K562 (cell line): ENCODE data around the gene SIK3. TPM values are rescaled to one million over a fixed set of nuclear protein-coding genes. Genes with fewer than 3 reads are reported as not detected.

Source experiments
- ATAC-seq: fragments of 200-7000 bp; cut with Tn5 transposase; 3 replicates; pipeline ENCODE4 v1.9.1; 2020; ENCODE audit warnings: moderate library complexity
- BruUV-seq: library from RNA; stranded (reverse); fragments of 400-500 nt; replicated peaks from 2 replicates; lab custom pipeline; 2021; lab: Mats Ljungman, UMichigan
- CTCF ChIA-PET: fragments of 300-600 bp; formaldehyde crosslinking; extraction: SDS; loops from one replicate; lab custom pipeline; 2021; ENCODE audit warnings: low intra/inter-chr PET ratio; lab: Yijun Ruan, JAX
- POLR2A ChIA-PET: fragments of 300-600, 350-650 bp; sonication (Branson Sonifier 250); formaldehyde crosslinking; extraction: SDS; loops from one replicate; lab custom pipeline; 2021; ENCODE audit warnings: antibody characterized with exemption, inconsistent platforms; lab: Yijun Ruan, JAX
- DNase-seq, 4 experiments: peaks; one replicate each; pipeline versions ENCODE4 v3.0.0 to v3.0.0-alpha.2; 2011 to 2018; ENCODE audit warnings: low spot score in 3 of 4, mixed read lengths in 3 of 4; ENCODE audit errors: extremely low read depth in 1 of 4
- FAIRE-seq: peaks from 2 replicates; lab custom pipeline; 2011; peaks lifted over from hg19 to GRCh38; lab: Jason Lieb, UNC
- H2AFZ ChIP-seq: 2 replicates; pipeline ENCODE4 v1.6.0; 2011; ENCODE audit warnings: low read depth, low read length, control low read depth, inconsistent platforms
- H3K27ac ChIP-seq: fragments of 200-600 bp; 3 replicates; pipeline ENCODE4 v1.8.0; 2011; ENCODE audit warnings: low read depth, mild to moderate bottlenecking, control low read depth, inconsistent platforms, low read length, moderate library complexity, mixed read lengths; ENCODE audit errors: extremely low read depth
- H3K27me3 ChIP-seq, 2 experiments: fragments of 300-600 bp in 1 of 2; 2 replicates in 1 of 2; 3 replicates in 1 of 2; pipeline versions ENCODE4 v1.6.0 to v1.8.0; 2011; ENCODE audit warnings: inconsistent platforms in 2 of 2, low read length in 2 of 2, mild to moderate bottlenecking in 1 of 2, mixed read lengths in 1 of 2, moderate library complexity in 1 of 2; ENCODE audit not compliant: control insufficient read depth in 2 of 2, insufficient read depth in 2 of 2
- H3K36me3 ChIP-seq: fragments of 300-600 bp; 3 replicates; pipeline ENCODE4 v1.8.0; 2011; ENCODE audit warnings: mild to moderate bottlenecking, low read length, inconsistent platforms; ENCODE audit not compliant: control insufficient read depth, insufficient read depth
- H3K4me1 ChIP-seq, 2 experiments: fragments of 200-600 bp in 1 of 2; replicated peaks in 1 of 2; 2 replicates in 1 of 2; 3 replicates in 1 of 2; pipeline versions ENCODE4 v1.5.1 to v1.8.0; 2011; ENCODE audit warnings: inconsistent platforms in 2 of 2, low read length in 2 of 2, mild to moderate bottlenecking in 1 of 2, mixed read lengths in 1 of 2, moderate library complexity in 1 of 2; ENCODE audit not compliant: control insufficient read depth in 2 of 2, insufficient read depth in 2 of 2
- H3K4me2 ChIP-seq: 2 replicates; pipeline ENCODE4 v1.6.1; 2011; ENCODE audit warnings: low read length, control low read depth, inconsistent platforms, mixed read lengths; ENCODE audit not compliant: insufficient read depth
- H3K4me3 ChIP-seq: fragments of 200-600 bp; sonication (generic), shearing (Covaris generic); 2 replicates; pipeline ENCODE4 v1.5.1; 2016; ENCODE audit warnings: control low read depth, inconsistent platforms
- H3K79me2 ChIP-seq: fragments of 200-600 bp; 3 replicates; pipeline ENCODE4 v1.8.0; 2011; ENCODE audit warnings: low read length, inconsistent platforms; ENCODE audit not compliant: control insufficient read depth, insufficient read depth
- H3K9ac ChIP-seq, 2 experiments: 2 replicates each; pipeline versions ENCODE4 v1.6.0 to v1.6.1; 2011; ENCODE audit warnings: low read depth in 2 of 2, low read length in 2 of 2, control low read depth in 1 of 2, inconsistent platforms in 1 of 2, mild to moderate bottlenecking in 1 of 2, mixed read lengths in 1 of 2; ENCODE audit not compliant: insufficient read depth in 1 of 2
- H3K9me1 ChIP-seq: one replicate; pipeline ENCODE4 v1.6.0; 2011; ENCODE audit warnings: inconsistent platforms, mild to moderate bottlenecking, low read length, moderate library complexity; ENCODE audit not compliant: control insufficient read depth, insufficient read depth
- H3K9me3 ChIP-seq: replicated peaks from 2 replicates; pipeline ENCODE4 v1.5.1; 2011; ENCODE audit warnings: low read depth, low read length, inconsistent platforms; ENCODE audit not compliant: control insufficient read depth, insufficient read depth
- H4K20me1 ChIP-seq: replicated peaks from 2 replicates; pipeline ENCODE4 v1.6.1; 2011; ENCODE audit warnings: low read length, inconsistent platforms, mixed read lengths; ENCODE audit not compliant: control insufficient read depth, insufficient read depth
- BDP1 ChIP-seq: IDR thresholded peaks from 3 replicates; pipeline ENCODE4 v1.6.1; 2011; ENCODE audit not compliant: insufficient read length, insufficient read depth
- BRF1 ChIP-seq: IDR thresholded peaks from 3 replicates; pipeline ENCODE4 v1.6.1; 2011; ENCODE audit warnings: borderline replicate concordance, mild to moderate bottlenecking; ENCODE audit not compliant: insufficient read length; ENCODE audit errors: extremely low read depth
- E2F5 ChIP-seq: sonication (generic); formaldehyde crosslinking; IDR thresholded peaks from 2 replicates; pipeline ENCODE4 v1.8.0; 2022; ENCODE audit warnings: mild to moderate bottlenecking, missing genetic modification reagents
- E4F1 ChIP-seq: fragments of 250-450 bp; sonication (Bioruptor Pico); IDR thresholded peaks from 2 replicates; pipeline ENCODE4 v1.5.0; 2021; ENCODE audit warnings: mild to moderate bottlenecking, borderline replicate concordance
- GATAD2B ChIP-seq: fragments of 450-650 bp; IDR thresholded peaks from 2 replicates; pipeline ENCODE4 v1.6.1; 2017; ENCODE audit warnings: mild to moderate bottlenecking, borderline replicate concordance
- HDGF ChIP-seq: fragments of 450-650 bp; IDR thresholded peaks from 2 replicates; pipeline ENCODE4 v1.6.1; 2016
- HMG20A ChIP-seq: fragments of 450-650 bp; formaldehyde crosslinking; conservative IDR thresholded peaks from 2 replicates; pipeline ENCODE4 v1.4.0; 2020; ENCODE audit warnings: mild to moderate bottlenecking, mixed read lengths
- HMG20B ChIP-seq: fragments of 250-450 bp; sonication (Bioruptor Pico); IDR thresholded peaks from 2 replicates; pipeline ENCODE4 v1.5.0; 2021; ENCODE audit warnings: mild to moderate bottlenecking
- MTF1 ChIP-seq: fragments of 250-450 bp; sonication (Bioruptor Pico); IDR thresholded peaks from 2 replicates; pipeline ENCODE4 v1.9.0; 2021; ENCODE audit warnings: moderate library complexity, mild to moderate bottlenecking, inconsistent platforms, borderline replicate concordance
- POLR2AphosphoS2 ChIP-seq: IDR thresholded peaks from 2 replicates; pipeline ENCODE4 v1.6.1; 2012; ENCODE audit warnings: low read length, improper control_type of control experiment
- POLR2B ChIP-seq: fragments of 450-650 bp; IDR thresholded peaks from 2 replicates; pipeline ENCODE4 v1.6.1; 2018; ENCODE audit warnings: low read depth; ENCODE audit not compliant: partially characterized antibody
- SAP30 ChIP-seq: fragments of 200-600 bp; sonication (generic); IDR thresholded peaks from 2 replicates; pipeline ENCODE4 v1.6.1; 2012; ENCODE audit warnings: borderline replicate concordance, low read depth, mild to moderate bottlenecking, moderate library complexity, low read length, control low read depth, inconsistent platforms; ENCODE audit not compliant: insufficient read depth, poor library complexity, severe bottlenecking
- TEAD1 ChIP-seq, 2 experiments: fragments of 450-650 bp in 1 of 2; sonication (generic) in 1 of 2; formaldehyde crosslinking; IDR thresholded peaks; 2 replicates each; pipeline versions ENCODE4 v1.4.0 to v1.8.0; 2020 to 2022; ENCODE audit warnings: mild to moderate bottlenecking in 2 of 2, missing genetic modification reagents in 1 of 2
- ZBTB5 ChIP-seq: fragments of 450-650 bp; IDR thresholded peaks from 2 replicates; pipeline ENCODE4 v1.6.1; 2017; ENCODE audit warnings: antibody characterized with exemption
- ZNF445 ChIP-seq: fragments of 250-450 bp; sonication (Bioruptor Pico); IDR thresholded peaks from 2 replicates; pipeline ENCODE4 v1.4.0; 2020; ENCODE audit warnings: low read depth, mild to moderate bottlenecking, moderate library complexity
- ZNF79 ChIP-seq: fragments of 250-450 bp; sonication (Bioruptor Pico); IDR thresholded peaks from 2 replicates; pipeline ENCODE4 v1.4.0; 2020; ENCODE audit warnings: low read depth, mild to moderate bottlenecking, moderate library complexity
- ZSCAN29 ChIP-seq: fragments of 450-650 bp; IDR thresholded peaks from 2 replicates; pipeline ENCODE4 v1.6.1; 2017
- WGBS: fragments of 100-300 bp; shearing (Covaris generic); methylation state at CpG from one replicate; pipeline ENCODE4 v1.1.6; 2016; ENCODE audit warnings: low coverage, mixed read lengths; ENCODE audit not compliant: insufficient coverage; ENCODE audit errors: missing lambda C conversion rate; 5-methylcytosine and 5-hydroxymethylcytosine counted together
- in situ Hi-C: fragments of 300-500 bp; cut with MboI; formaldehyde crosslinking; loops from 4 replicates; pipeline ENCODE4 v1.15.0; 2018; ENCODE audit warnings: inconsistent platforms, mixed read lengths
- intact Hi-C: fragments of 100-400 bp; cut with micrococcal nuclease; formaldehyde crosslinking; loops from 2 replicates; pipeline ENCODE4 v1.14.2; 2022
- polyA plus RNA-seq, 8 experiments: library from polyadenylated mRNA; depleted of rRNA in 4 of 8; stranded (reverse) in 5 of 8; unstranded in 3 of 8; fragments of >200 nt; fragmentation: Nextera tagmentation in 2 of 8; fragmentation: Illumina TruSeq in 1 of 8; extraction: Ambion mirVana in 2 of 8; extraction: Trizol in 1 of 8; gene quantifications; 2 replicates each; pipeline versions ENCODE4 v1.2.1 to v1.2.3, GENCODE V29; 2011 to 2014; ENCODE audit warnings: inconsistent platforms in 1 of 8, missing spikeins in 1 of 8
- total RNA-seq, 7 experiments: library from RNA; depleted of rRNA in 6 of 7; stranded (reverse); fragments of >200 nt in 6 of 7; fragmentation: Illumina TruSeq in 2 of 7; extraction: Trizol in 2 of 7; gene quantifications; 2 replicates each; pipeline versions ENCODE4 v1.2.1 to v1.2.3, GENCODE V29; 2011 to 2021; ENCODE audit warnings: low replicate concordance in 1 of 7

Gene SIK3
- total and polyA plus RNA-seq, 9 of the 15 experiments (the other 6 are each of a cell fraction or from before 2014, with no cell fraction given) = 1.6 to 21.6 (median 8.0) TPM

- TF ChIP-seq ZSCAN29 (no peak), GATAD2B (no peak), HMG20B (CRISPR knock-in tag) (no peak), BDP1 (no peak), POLR2B (no peak), E4F1 (CRISPR knock-in tag) (no peak), ZNF445 (CRISPR knock-in tag) (no peak), MTF1 (no peak), HMG20A (CRISPR knock-in tag) (no peak), POLR2AphosphoS2 (no peak), SAP30 (no peak), ZBTB5 (no peak), ZNF79 (CRISPR knock-in tag) (no peak), TEAD1 (CRISPR knock-in tag; IDR thresholded peaks at IDR 0.05) (no peak), BRF1 (no peak), E2F5 (no peak), HDGF (no peak)
- Histone ChIP-seq H3K9me3 (no peaks in the 10 kb centered on the region), H2AFZ (no peak overlapping the region), H3K9ac (no peak overlapping the region), H3K79me2 (peaks cover 17% of the 10 kb centered on the region), H3K27ac (no peak overlapping the region), H3K9me1 (no peaks in the 10 kb centered on the region), H3K4me3 (no peak overlapping the region), H4K20me1 (peaks cover 7% of the 10 kb centered on the region; the same call in 1 of the 2 replicates), H3K27me3 (no peaks in the 10 kb centered on the region), H3K4me1 (no peaks in the 10 kb centered on the region), H3K36me3 (no peaks in the 10 kb centered on the region), H3K4me2 (no peak overlapping the region)
- ChIA-PET CTCF (no interaction called here), POLR2A (interaction anchor here (0.9 to 1.3 kb wide), 2 partner anchors 19 to 21 kb away, joined by 3 to 4 read pairs; no protein-coding TSS in a partner anchor)
- in situ Hi-C loops (no loop called here), intact Hi-C loops (no loop called here)
- ATAC-seq (no peak), DNase-seq (no peak), FAIRE-seq (no peak)
- no TSS peak for BruUV-seq
- 79% methylated on average over 7 of the region's 8 CpGs for WGBS
Measured at GRCh38 chr11:117052196-117053149, 45.8 kb downstream of the SIK3 start.
